ENCODE measurements around the gene DCAF5. TPM values are rescaled to one million over a fixed set of nuclear protein-coding genes. Genes with fewer than 3 reads are reported as not detected.
A peak's percentile ranks its signal among the peaks of the same experiment; 100 is the strongest.

DCAF5 gene
- total and polyA plus RNA-seq, 2 experiments from 2014 or later = 50.0 to 58.2 TPM

- no peak overlapping the region for H3K4me3 ChIP-seq
- TF ChIP-seq CTCF (IDR thresholded peaks at IDR 0.05; ENCODE audit: low read depth, low read length) = no peak
- H3K4me1 ChIP-seq (ENCODE audit: low read depth) = no peaks in the 10 kb centered on the region
- no peaks in the 10 kb centered on the region for H3K9me3 ChIP-seq (ENCODE audit: low read depth)
- peaks cover 20% of the 10 kb centered on the region for H3K36me3 ChIP-seq
- H3K27me3 ChIP-seq = no peaks in the 10 kb centered on the region
- H3K27ac ChIP-seq = peak overlapping the region; percentile 22
- DNase-seq (ENCODE audit: low read depth in 1 of 2, low spot score in 1 of 2) = peak in 1 of 2 donors; percentile 65
These were observed 47.6 kb downstream of the DCAF5 start for GRCh38 chr14:69105326-69105725.

GRCh38 chr14:69101331-69101826 lies 51.5 kb downstream of the DCAF5 start:
- no peak overlapping the region for H3K4me3 ChIP-seq
- H3K4me1 ChIP-seq (ENCODE audit: low read depth) = no peaks in the 10 kb centered on the region
- TF ChIP-seq CTCF (IDR thresholded peaks at IDR 0.05; ENCODE audit: low read depth, low read length) = peak; percentile 83
- no peak overlapping the region for H3K27ac ChIP-seq
- peak in 1 of 2 donors; percentile 92 for DNase-seq (ENCODE audit: low read depth in 1 of 2, low spot score in 1 of 2)
- no peaks in the 10 kb centered on the region for H3K27me3 ChIP-seq
- H3K36me3 ChIP-seq = peaks cover 17% of the 10 kb centered on the region
- no peaks in the 10 kb centered on the region for H3K9me3 ChIP-seq (ENCODE audit: low read depth)

- no peak overlapping the region for H3K27ac ChIP-seq
- H3K4me3 ChIP-seq = no peak overlapping the region
- no peaks in the 10 kb centered on the region for H3K27me3 ChIP-seq
- TF ChIP-seq CTCF (IDR thresholded peaks at IDR 0.05; ENCODE audit: low read depth, low read length) = no peak
- peaks cover under 1% of the 10 kb centered on the region for H3K36me3 ChIP-seq
- no peak for DNase-seq (ENCODE audit: low read depth in 1 of 2, low spot score in 1 of 2)
- peaks cover 20% of the 10 kb centered on the region for H3K4me1 ChIP-seq (ENCODE audit: low read depth)
- H3K9me3 ChIP-seq (ENCODE audit: low read depth) = no peaks in the 10 kb centered on the region
These were observed 54.9 kb downstream of the DCAF5 start for GRCh38 chr14:69097974-69098373.

- H3K36me3 ChIP-seq = no peaks in the 10 kb centered on the region
These were observed 56.0 kb downstream of the DCAF5 start for GRCh38 chr14:69096781-69097475.

GRCh38 chr14:69096246-69096645 lies 56.7 kb downstream of the DCAF5 start:
- Histone ChIP-seq H3K36me3 (peaks cover 3% of the 10 kb centered on the region), H3K4me3 (no peak overlapping the region), H3K27ac (peak overlapping the region; percentile 34), H3K9me3 (ENCODE audit: low read depth) (no peaks in the 10 kb centered on the region), H3K4me1 (ENCODE audit: low read depth) (peaks cover 20% of the 10 kb centered on the region), H3K27me3 (no peaks in the 10 kb centered on the region)
- no peak for DNase-seq (ENCODE audit: low read depth in 1 of 2, low spot score in 1 of 2)
- TF ChIP-seq CTCF (IDR thresholded peaks at IDR 0.05; ENCODE audit: low read depth, low read length) = no peak

More at GRCh38 chr14:69096781-69097475, 56.0 kb downstream of the DCAF5 start:
- peaks cover 20% of the 10 kb centered on the region for H3K4me1 ChIP-seq (ENCODE audit: low read depth)
- H3K27me3 ChIP-seq = no peaks in the 10 kb centered on the region
- H3K9me3 ChIP-seq (ENCODE audit: low read depth) = no peaks in the 10 kb centered on the region
- H3K27ac ChIP-seq = no peak overlapping the region
- DNase-seq (ENCODE audit: low read depth in 1 of 2, low spot score in 1 of 2) = peak in 1 of 2 donors; percentile 16
- no peak overlapping the region for H3K4me3 ChIP-seq
- no peak for TF ChIP-seq CTCF (IDR thresholded peaks at IDR 0.05; ENCODE audit: low read depth, low read length)

Measured in cardiac muscle cell (in vitro differentiated cells and primary cell).